OCI-LY7 (cell line): ENCODE data around the gene ZNF490. TPM values are rescaled to one million over a fixed set of nuclear protein-coding genes. Genes with fewer than 3 reads are reported as not detected.

ENCODE experiments used
- BruUV-seq: library from RNA; stranded (reverse); fragments of 400-500 nt; replicated peaks from 2 replicates; lab custom pipeline; 2021; lab: Mats Ljungman, UMichigan
- CTCF ChIA-PET: fragments of 300-600 bp; sonication (Branson Sonifier 250); formaldehyde crosslinking; loops from one replicate; lab custom pipeline; 2022; ENCODE audit warnings: antibody characterized with exemption; ENCODE audit not compliant: unreplicated experiment; lab: Charles Lee
- POLR2A ChIA-PET: fragments of 300-600 bp; sonication (Branson Sonifier 250); formaldehyde crosslinking; loops from one replicate; lab custom pipeline; 2022; ENCODE audit warnings: antibody characterized with exemption; lab: Charles Lee
- DNase-seq: peaks from one replicate; pipeline ENCODE4 v3.0.0-alpha.2; 2015; ENCODE audit warnings: low spot score
- H2AFZ ChIP-seq: fragments of 200-600 bp; sonication (generic), shearing (Covaris generic); 2 replicates; pipeline ENCODE4 v1.6.1; 2014; ENCODE audit warnings: mild to moderate bottlenecking, antibody characterized with exemption, low read length, moderate library complexity
- H3K27ac ChIP-seq: fragments of 200-600 bp; sonication (generic); 2 replicates; pipeline ENCODE4 v1.5.1; 2014; ENCODE audit warnings: mixed run types, low read depth, mild to moderate bottlenecking, moderate library complexity, low read length, inconsistent platforms; ENCODE audit not compliant: poor library complexity, severe bottlenecking
- H3K36me3 ChIP-seq: fragments of 200-600 bp; sonication (generic); 2 replicates; pipeline ENCODE4 v1.6.1; 2014; ENCODE audit warnings: mild to moderate bottlenecking, antibody characterized with exemption, low read length, moderate library complexity, mixed read lengths; ENCODE audit not compliant: insufficient read depth
- H3K4me1 ChIP-seq: fragments of 200-600 bp; sonication (generic); 2 replicates; pipeline ENCODE4 v1.5.1; 2014; ENCODE audit warnings: mild to moderate bottlenecking, low read length; ENCODE audit not compliant: insufficient read depth, poor library complexity, severe bottlenecking
- H3K4me2 ChIP-seq: fragments of 200-600 bp; sonication (generic); 2 replicates; pipeline ENCODE4 v1.6.1; 2014; ENCODE audit warnings: mild to moderate bottlenecking, low read length
- H3K4me3 ChIP-seq: fragments of 200-600 bp; sonication (generic); 2 replicates; pipeline ENCODE4 v1.5.1; 2014; ENCODE audit warnings: mild to moderate bottlenecking, low read depth, low read length; ENCODE audit not compliant: poor library complexity, severe bottlenecking
- H3K79me2 ChIP-seq: fragments of 200-600 bp; sonication (generic); 2 replicates; pipeline ENCODE4 v1.6.1; 2016; ENCODE audit warnings: low read depth, mild to moderate bottlenecking, low read length, moderate library complexity, mixed read lengths; ENCODE audit not compliant: insufficient read depth
- H3K9me2 ChIP-seq: fragments of 200-600 bp; sonication (generic); 2 replicates; pipeline ENCODE4 v1.6.1; 2016; ENCODE audit warnings: mild to moderate bottlenecking, low read length, mixed read lengths; ENCODE audit not compliant: insufficient read depth
- H3K9me3 ChIP-seq: fragments of 200-600 bp; sonication (generic); 2 replicates; pipeline ENCODE4 v1.6.1; 2014; ENCODE audit warnings: mild to moderate bottlenecking, mixed run types, low read length, mixed read lengths
- H4K20me1 ChIP-seq: fragments of 200-600 bp; sonication (generic); 2 replicates; pipeline ENCODE4 v1.6.1; 2014; ENCODE audit warnings: mild to moderate bottlenecking, antibody characterized with exemption, low read length, moderate library complexity, mixed read lengths; ENCODE audit not compliant: insufficient read depth
- CTCF ChIP-seq: fragments of 200-600 bp; sonication (generic); conservative IDR thresholded peaks from 2 replicates; pipeline ENCODE4 v1.5.1; 2014; ENCODE audit warnings: mild to moderate bottlenecking, antibody characterized with exemption, low read length, moderate library complexity, mixed read lengths
- EZH2phosphoT487 ChIP-seq: fragments of 200-600 bp; sonication (generic); IDR thresholded peaks from 2 replicates; pipeline ENCODE4 v1.6.1; 2018; ENCODE audit warnings: low read depth, borderline replicate concordance, mild to moderate bottlenecking, mixed run types, antibody characterized with exemption, low read length, moderate library complexity, mixed read lengths
- intact Hi-C: fragments of 100-400 bp; cut with micrococcal nuclease; formaldehyde crosslinking; loops from one replicate; pipeline ENCODE4 v1.10.0; 2022; ENCODE audit not compliant: unreplicated experiment
- total RNA-seq, 2 experiments: library from RNA; depleted of rRNA in 1 of 2; stranded (reverse); fragments of >200 nt in 1 of 2; shearing (Covaris generic) in 1 of 2; gene quantifications; 2 replicates each; pipeline ENCODE4 v1.2.3, GENCODE V29; 2014 to 2022

The ZNF490 gene
- total RNA-seq, 2 experiments from 2014 or later, result 8.1 to 8.6 TPM

- Histone ChIP-seq H3K4me2 (peak within 1 kb of the TSS; percentile 82), H4K20me1 (no peaks in the 10 kb centered on the region), H2AFZ (peak within 1 kb of the TSS; percentile 93), H3K9me2 (no peaks in the 10 kb centered on the region), H3K27ac (peak within 1 kb of the TSS; percentile 78), H3K4me1 (peaks cover 15% of the 10 kb centered on the region), H3K9me3 (no peaks in the 10 kb centered on the region), H3K4me3 (peak within 1 kb of the TSS; percentile 95), H3K79me2 (peaks cover 25% of the 10 kb centered on the region), H3K36me3 (peaks cover 29% of the 10 kb centered on the region)
- BruUV-seq, result TSS peak; percentile 67
- ChIA-PET CTCF (no interaction called here), POLR2A (interaction anchor here (0.6 to 0.7 kb wide), 2 partner anchors 350 to 370 kb away, joined by 3 to 4 read pairs; no protein-coding TSS in a partner anchor)
- intact Hi-C loops, result no loop called here
- TF ChIP-seq EZH2phosphoT487, result no peak
- no peak for TF ChIP-seq CTCF
- DNase-seq, result peak; percentile 99
Measured at GRCh38 chr19:12551060-12551832, 59.4 kb downstream of the ZNF490 start, which contains the start of gene ZNF564. ZNF564 (minus strand) TSS chr19:12551482; CDS start chr19:12551332, 150 bp downstream.

- Histone ChIP-seq H3K27ac (no peak overlapping the region), H3K79me2 (peaks cover 32% of the 10 kb centered on the region)
- POLR2A ChIA-PET, result interaction anchor here (0.7 kb wide), 1 partner anchor 169 kb away, joined by 3 read pairs; no protein-coding TSS in a partner anchor
Measured at GRCh38 chr19:12546903-12547302, 63.7 kb downstream of the ZNF490 start.

More at GRCh38 chr19:12546903-12547302, 63.7 kb downstream of the ZNF490 start:
- BruUV-seq, result no TSS peak
- Histone ChIP-seq H4K20me1 (no peaks in the 10 kb centered on the region), H3K4me1 (peaks cover 6% of the 10 kb centered on the region), H3K36me3 (peaks cover 68% of the 10 kb centered on the region), H2AFZ (no peak overlapping the region), H3K4me3 (no peak overlapping the region), H3K4me2 (no peak overlapping the region), H3K9me2 (no peaks in the 10 kb centered on the region), H3K9me3 (peaks cover 7% of the 10 kb centered on the region; the same call in 1 of the 2 replicates)
- CTCF ChIA-PET, result no interaction called here
- no peak for DNase-seq
- intact Hi-C loops, result no loop called here
- TF ChIP-seq EZH2phosphoT487 (no peak), CTCF (no peak)
